IPS-11a (cell line): Measurements from ENCODE around the gene TXNRD1.
"Not testable (repeated sequence)": the region's sequence is repeated elsewhere in the genome, so short reads cannot be mapped to it uniquely, and the experiment has no call there.

Source experiments
- H3K4me3 ChIP-seq: one replicate; pipeline ENCODE4 v1.5.1; 2013; ENCODE audit warnings: low read depth, low read length, control low read depth

TXNRD1 gene

GRCh38 chr12:104215638-104216297 lies at the start of gene TXNRD1:
Gene TXNRD1, plus strand, starts transcription at chr12:104215779. Its CDS starts 24 bp downstream, at chr12:104215803.
- H3K4me3 ChIP-seq = peak within 1 kb of the TSS; percentile 57

- no peak overlapping the region for H3K4me3 ChIP-seq
These were observed 49.8 kb upstream of the TXNRD1 start for GRCh38 chr12:104165801-104166200.

DNA sequence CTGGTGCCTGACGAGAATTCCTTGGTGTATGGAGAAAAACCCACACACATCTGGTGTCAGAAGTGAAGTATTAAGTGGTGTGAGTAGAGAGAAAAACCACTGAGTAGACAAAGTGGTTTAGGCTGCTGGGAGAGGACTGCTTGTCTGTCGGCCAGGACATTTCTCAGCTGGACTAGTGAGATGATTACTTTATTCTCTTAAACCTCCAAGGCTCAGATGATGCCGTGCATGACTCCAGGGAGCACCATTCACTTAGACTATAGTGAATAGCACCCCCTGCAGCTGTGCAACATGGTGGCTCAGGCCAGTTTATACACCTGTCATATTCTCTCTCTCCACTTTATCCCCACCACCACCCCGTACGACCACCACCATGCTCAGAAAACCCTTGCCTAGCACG lies 49.1 kb upstream of the TXNRD1 start:
- H3K4me3 ChIP-seq = no peak overlapping the region

DNA sequence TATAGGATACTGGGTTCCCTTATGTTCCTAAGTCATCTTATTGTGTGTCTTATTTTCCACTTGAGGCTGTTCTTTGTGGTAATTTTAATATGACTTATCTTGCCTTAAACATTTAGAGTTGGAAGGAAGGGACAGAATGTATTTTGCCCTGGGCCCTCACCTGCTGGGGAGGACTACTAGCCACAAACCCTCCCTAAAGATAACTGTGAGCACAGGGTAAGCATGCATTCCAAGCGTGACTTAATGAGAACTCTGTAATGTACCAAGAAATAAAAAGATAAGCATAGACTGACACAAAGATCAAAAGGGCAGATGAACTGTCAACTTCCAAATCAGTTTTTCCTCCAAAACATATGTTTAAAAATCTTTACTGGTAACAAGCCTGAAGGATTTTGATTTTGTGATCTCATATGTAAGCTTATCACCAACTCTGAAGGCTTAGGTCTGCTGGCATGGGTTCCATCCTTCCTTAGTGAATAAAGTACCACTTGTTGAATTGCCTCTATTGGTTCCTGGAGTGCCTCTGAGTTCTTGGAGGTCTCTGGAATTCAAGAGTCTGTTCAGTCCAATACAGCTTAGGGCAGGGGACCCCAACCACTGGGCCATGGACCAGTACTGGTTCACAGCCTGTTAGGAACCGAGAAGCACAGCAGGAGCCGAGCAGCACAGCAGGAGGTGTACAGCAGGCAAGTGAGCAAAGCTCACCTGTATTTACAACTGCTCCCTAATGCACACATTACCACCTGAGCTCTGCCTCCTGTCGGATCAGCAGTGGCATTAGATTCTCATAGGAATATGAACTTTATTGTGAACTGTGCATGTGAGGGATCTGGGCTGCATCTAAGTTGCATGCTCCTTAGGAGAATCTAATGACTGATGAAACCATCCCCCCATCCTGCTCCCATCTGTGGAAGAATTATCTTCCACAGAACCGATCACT lies 47.8 kb upstream of the TXNRD1 start:
- no peak overlapping the region for H3K4me3 ChIP-seq

DNA sequence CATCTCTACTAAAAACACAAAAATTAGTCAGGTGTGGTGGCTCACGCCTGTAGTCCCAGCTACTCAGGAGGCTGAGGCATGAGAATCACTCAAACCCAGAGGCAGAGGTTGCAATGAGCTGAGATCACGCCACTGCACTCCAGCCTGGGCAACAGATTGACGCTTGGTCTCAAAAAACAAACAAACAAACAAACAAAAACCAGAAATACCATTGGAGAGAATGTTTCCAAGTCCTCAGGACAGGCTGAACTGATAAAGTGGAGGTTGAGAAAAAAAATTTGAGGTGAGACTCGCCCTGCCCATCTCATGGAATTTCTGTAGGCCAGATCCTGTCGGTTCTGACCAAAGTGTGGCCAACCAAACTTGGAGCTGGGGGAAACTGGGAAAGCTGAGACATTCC lies 47.0 kb upstream of the TXNRD1 start:
- H3K4me3 ChIP-seq = no peak overlapping the region

DNA sequence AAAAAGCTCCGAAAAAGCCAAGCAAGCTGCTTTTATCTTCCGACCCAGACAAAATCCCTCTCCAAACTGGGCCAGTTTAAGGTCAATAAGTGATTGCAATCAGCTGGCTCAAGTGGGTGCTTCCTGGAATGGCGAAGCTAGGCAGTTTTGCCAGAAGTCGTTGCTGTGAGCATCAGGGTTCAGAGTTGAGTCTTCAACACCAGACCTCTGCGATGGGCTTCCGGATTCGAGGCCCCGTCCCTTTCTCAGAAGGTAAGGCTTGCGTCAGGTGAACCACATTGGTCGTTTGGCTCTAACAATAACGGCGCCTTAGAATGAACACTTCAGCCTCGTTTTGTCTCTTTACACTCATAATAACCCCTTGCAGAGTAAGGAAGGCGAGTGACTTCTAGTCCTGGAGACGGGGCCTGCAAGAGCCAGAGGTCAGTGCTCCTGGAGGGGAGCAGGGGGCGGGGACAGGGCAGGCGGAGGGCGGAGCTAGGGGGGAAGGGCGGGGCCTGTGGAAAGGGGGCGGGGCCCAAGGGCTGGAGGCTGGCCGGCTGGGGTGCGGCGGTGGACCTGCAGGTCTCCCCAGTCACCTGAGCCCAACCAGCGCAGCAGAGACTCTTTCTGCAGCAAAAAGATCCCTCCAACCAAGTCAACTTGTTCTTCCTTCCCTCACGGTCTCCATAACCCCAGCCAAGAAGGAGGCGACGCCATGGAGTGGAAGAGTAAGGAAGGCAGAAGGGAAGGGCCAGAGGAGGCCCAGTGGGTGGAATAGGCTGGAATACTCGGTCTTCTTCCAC lies 43.6 kb upstream of the TXNRD1 start:
- H3K4me3 ChIP-seq = no peak overlapping the region

DNA sequence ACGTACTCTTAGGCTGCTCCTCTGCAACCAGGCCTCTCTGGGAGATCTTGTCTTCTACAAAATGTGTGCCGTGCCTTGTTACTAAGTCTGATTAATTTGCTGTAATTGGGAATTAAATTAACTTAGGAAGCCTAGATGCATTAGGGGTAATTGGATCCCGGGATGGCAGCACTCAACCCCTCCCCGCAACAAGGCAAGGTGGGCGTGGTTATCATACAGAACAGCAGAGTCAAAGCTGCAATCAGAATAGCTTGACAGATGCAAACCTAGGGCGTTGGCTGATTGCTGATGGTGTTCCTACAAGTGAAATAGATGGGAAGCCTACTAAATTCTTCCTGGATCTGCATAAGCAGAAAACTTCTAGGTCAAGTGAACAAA lies 43.0 kb upstream of the TXNRD1 start:
- H3K4me3 ChIP-seq = no peak overlapping the region

GRCh38 chr12:104173804-104174203 lies 41.8 kb upstream of the TXNRD1 start:
- not testable (repeated sequence) for H3K4me3 ChIP-seq

- no peak overlapping the region for H3K4me3 ChIP-seq
These were observed 39.8 kb upstream of the TXNRD1 start for GRCh38 chr12:104175726-104176247.

DNA sequence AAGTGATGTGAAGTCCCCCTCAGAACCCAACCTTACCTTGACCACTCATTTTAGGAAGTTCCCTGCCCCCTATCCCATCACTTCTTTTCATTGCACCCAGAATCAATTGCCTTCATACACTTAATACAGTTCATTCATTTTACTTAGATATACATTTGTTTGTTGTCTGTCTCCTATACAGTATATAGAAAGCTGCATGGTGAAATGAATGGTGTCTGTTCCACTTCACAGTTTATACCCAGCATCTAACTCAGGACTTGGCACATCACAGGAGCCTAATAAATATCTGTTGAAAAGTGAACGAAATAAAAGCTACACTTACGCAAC lies 38.3 kb upstream of the TXNRD1 start:
- no peak overlapping the region for H3K4me3 ChIP-seq

DNA sequence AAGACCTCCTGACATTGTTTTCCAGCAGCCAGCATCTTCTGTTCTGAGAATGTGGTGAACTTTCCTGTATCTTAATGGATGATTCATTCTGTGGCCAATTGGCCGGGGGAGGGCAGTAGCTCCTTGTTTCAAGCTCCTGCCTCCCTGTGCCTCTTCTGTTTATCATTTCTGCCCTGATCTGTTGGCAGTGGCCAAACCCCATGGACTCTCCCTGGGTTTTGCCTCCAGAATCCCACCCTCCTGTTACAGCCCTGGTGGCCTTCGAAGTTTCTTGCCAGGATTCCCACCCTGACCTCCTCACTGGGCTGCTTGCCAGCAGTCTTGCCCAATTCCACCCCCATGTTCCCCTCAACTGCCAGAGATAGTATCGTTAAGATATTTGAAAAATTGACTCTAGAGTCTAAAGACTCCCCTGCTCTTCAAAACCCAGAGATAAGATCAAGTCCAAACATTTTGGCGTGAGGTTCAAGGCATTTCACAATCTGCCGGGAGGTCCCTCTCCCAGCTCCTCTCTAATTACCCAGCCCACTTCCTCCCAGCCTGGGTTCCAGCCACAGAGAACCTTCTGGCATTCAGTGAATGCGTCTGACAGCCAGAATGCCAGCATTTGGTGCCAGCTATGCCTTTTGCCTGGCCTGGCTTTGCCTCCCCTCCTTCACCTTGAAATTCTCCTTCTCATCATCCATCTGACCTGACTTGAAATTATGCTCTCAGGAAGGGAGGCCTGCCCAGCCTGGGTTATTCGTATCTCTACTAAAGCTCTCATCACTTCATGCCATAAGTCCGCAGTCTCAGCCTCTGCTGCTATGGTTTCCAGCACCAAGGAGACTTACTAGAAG lies 37.7 kb upstream of the TXNRD1 start:
- H3K4me3 ChIP-seq = no peak overlapping the region

- no peak overlapping the region for H3K4me3 ChIP-seq
These were observed 35.2 kb upstream of the TXNRD1 start for GRCh38 chr12:104180374-104180773.

GRCh38 chr12:104181313-104181712 lies 34.3 kb upstream of the TXNRD1 start:
- no peak overlapping the region for H3K4me3 ChIP-seq

DNA sequence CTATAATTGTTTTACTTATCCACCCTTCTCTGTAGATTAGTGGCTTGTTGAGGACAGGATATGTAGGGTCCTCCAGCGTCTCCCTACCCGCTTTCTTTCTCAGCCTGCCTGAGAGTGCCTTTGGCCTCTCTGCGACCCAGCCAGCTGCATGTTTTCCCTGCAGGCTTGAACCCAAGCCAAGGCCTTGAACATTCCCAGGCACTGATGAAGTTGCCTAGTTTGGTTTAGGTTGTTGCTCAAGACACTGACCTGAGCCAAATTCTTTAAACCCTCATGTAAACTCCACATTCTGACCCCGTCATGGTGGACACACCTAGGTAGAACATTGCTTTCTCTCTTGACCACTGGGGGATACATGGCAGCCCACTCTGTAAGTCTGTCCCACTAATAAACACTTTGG lies 33.4 kb upstream of the TXNRD1 start:
- H3K4me3 ChIP-seq = no peak overlapping the region

GRCh38 chr12:104182621-104183378 lies 32.8 kb upstream of the TXNRD1 start:
- H3K4me3 ChIP-seq = no peak overlapping the region

DNA sequence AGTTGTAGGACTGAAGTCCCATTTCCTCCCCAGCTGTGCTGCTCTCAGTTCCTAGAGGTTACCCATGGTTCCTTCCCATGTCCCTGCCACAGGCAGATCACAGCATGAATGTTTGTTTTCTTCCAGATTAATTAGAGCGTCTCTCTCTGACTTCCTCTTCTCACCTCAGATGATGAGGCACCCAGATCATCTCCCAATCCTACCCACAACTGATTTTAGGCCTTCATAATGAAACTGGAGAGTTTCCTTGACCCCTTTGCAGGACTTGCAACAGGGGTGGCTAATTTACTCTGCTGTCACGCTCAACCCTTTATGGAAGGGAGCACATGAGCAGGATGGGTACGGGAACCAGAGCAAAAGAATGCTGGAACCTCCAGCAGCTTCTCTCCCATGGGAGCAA lies 32.1 kb upstream of the TXNRD1 start:
- no peak overlapping the region for H3K4me3 ChIP-seq

DNA sequence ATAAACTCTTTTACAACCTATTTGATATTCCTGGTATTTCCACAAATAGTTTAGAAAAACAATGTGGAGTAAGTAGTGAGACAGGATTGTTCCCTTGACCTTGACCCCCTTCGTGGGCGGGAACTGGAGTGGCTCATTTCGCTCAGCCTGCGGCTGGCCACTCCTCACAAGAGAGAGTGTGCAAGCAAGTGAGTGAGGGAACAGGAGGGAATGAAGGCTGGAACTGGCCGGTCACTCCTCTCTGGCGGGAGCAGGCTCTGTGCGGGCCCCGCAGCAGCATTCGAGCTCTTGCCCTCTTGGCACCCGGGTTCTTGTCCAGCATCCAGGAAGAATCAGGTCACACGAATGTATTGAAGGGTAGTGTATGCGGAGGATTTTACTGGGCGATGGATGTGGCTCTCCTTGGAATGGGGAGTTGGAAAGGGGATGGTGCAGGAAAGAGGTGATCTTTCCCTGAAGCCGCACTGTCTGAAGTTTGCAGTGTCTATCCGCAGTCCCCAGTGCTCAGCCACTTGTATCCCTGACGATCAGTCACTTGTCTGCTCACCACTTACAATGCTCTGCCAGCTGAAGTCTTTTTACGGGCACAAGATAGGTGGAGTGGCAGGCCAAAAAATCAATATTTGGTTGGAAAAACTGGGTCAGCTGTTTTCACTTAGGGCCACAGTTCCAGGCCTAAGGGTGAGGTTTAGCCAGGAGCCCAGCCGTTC lies 28.0 kb upstream of the TXNRD1 start:
- H3K4me3 ChIP-seq = no peak overlapping the region

- H3K4me3 ChIP-seq = no peak overlapping the region
These were observed 27.0 kb upstream of the TXNRD1 start for GRCh38 chr12:104188534-104188933.

DNA sequence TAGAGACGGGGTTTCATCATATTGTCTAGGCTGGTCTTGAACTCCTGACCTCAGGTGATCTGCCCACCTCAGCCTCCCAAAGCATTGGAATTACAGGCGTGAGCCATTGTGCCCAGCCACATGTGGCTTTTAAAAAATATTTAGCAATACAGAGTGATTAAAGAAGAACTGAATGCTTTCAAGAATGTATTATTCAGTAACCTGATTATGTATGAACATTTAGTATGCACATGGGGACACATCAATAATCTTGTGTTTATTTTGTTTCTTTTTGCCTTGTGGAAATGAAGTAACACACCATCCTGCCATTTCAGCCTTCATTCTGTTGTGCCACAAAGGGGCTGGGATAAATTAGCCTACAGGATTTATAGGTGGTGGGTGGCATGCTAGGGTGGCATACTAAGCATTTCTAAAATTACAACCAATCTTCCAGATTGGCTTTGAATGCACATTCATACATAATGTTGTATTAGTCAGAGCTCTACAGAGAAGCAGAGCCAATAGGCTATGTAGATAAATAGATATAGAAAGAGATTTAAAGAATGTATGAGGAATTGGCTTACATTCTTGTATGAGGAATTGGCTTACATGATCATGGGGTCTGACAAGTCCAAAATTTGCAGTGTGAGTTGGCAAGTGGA lies 25.5 kb upstream of the TXNRD1 start:
- H3K4me3 ChIP-seq = no peak overlapping the region
